M059J (cell line): Measurements from ENCODE around the gene DOP1A. TPM values are rescaled to one million over a fixed set of nuclear protein-coding genes. Genes with fewer than 3 reads are reported as not detected.

ENCODE experiments used
- DNase-seq: peaks from one replicate; pipeline ENCODE4 v3.0.0-alpha.2; 2012; ENCODE audit warnings: low read depth
- total RNA-seq: library from RNA; depleted of rRNA; stranded (reverse); fragments of >200 nt; shearing (Covaris generic); gene quantifications from 2 replicates; pipeline ENCODE4 v1.2.3, GENCODE V29; 2014; rRNA removed

Gene DOP1A
- total RNA-seq, 1 experiment from 2014 or later: 17.5 TPM

- DNase-seq: peak; percentile 77
Observed at GRCh38 chr6:83198486-83199172, 131.2 kb downstream of the DOP1A start.

- DNase-seq: no peak
Observed at GRCh38 chr6:83199173-83199862, 131.8 kb downstream of the DOP1A start.

GRCh38 chr6:83199863-83200225 is 132.4 kb downstream of the DOP1A start:
- peak; percentile 93 for DNase-seq

- no peak for DNase-seq
Observed at GRCh38 chr6:83202031-83202430, 134.6 kb downstream of the DOP1A start.

- peak; percentile 81 for DNase-seq
Observed at GRCh38 chr6:83215131-83216047, 147.9 kb downstream of the DOP1A start.

GRCh38 chr6:83216806-83217205 is 149.3 kb downstream of the DOP1A start:
- no peak for DNase-seq

Other genes starting within 250 kb of the DOP1A start
- 3.8 and 7.8 TPM in 2 replicates for gene UBE3D, start 1.8 kb upstream of the DOP1A start, total RNA-seq
- 77.2 and 90.9 TPM in 2 replicates for gene PGM3, start 125.6 kb downstream of the DOP1A start, total RNA-seq
- gene RWDD2A, start 125.7 kb downstream of the DOP1A start, total RNA-seq: 1.9 and 5.1 TPM in 2 replicates